Left lung (tissue), 10 donors: ENCODE measurements around the gene PAM. TPM values are rescaled to one million over a fixed set of nuclear protein-coding genes. Genes with fewer than 3 reads are reported as not detected.
A peak's percentile ranks its signal among the peaks of the same experiment; 100 is the strongest.

Experiments used
- ATAC-seq: fragments of 200-7000 bp; cut with Tn5 transposase; one replicate; pipeline ENCODE4 v1.9.1; 2020; ENCODE audit warnings: moderate library complexity
- DNase-seq, 4 donors: peaks; one replicate each; pipeline ENCODE4 v3.0.0-alpha.2; 2013 to 2020
- H3K27ac ChIP-seq, 2 donors: fragments of 200-600 bp; sonication (generic) in 1 of 2; one replicate each; pipeline versions ENCODE4 v1.5.0 to v1.8.0; 2020 to 2021
- H3K27me3 ChIP-seq, 2 donors: fragments of 200-600 bp; sonication (generic) in 1 of 2; one replicate each; pipeline versions ENCODE4 v1.5.0 to v1.8.0; 2020 to 2021
- H3K36me3 ChIP-seq, 2 donors: fragments of 200-600 bp; sonication (generic) in 1 of 2; one replicate each; pipeline versions ENCODE4 v1.5.0 to v1.8.0; 2020 to 2021
- H3K4me1 ChIP-seq, 2 donors: fragments of 200-600 bp; one replicate each; pipeline ENCODE4 v1.8.0; 2021
- H3K4me3 ChIP-seq, 2 donors: fragments of 200-600 bp; sonication (generic) in 1 of 2; one replicate each; pipeline versions ENCODE4 v1.5.0 to v1.8.0; 2020 to 2021; ENCODE audit warnings: mild to moderate bottlenecking in 1 of 2
- H3K9me3 ChIP-seq, 2 donors: fragments of 200-600 bp; sonication (generic) in 1 of 2; one replicate each; pipeline versions ENCODE4 v1.5.0 to v1.8.0; 2020 to 2021
- intact Hi-C, 2 donors: fragments of 100-400 bp; cut with DNase I; formaldehyde crosslinking; loops; one replicate each; pipeline versions ENCODE4 v1.11.2 to v1.14.2; 2022
- polyA plus RNA-seq, 6 donors: library from polyadenylated mRNA; unstranded; fragments of 120-200 nt; gene quantifications; one replicate each; pipeline ENCODE4 v1.2.1, GENCODE V29; 2013; ENCODE audit not compliant: insufficient read length in 6 of 6
- total RNA-seq, 2 donors: library from RNA; stranded (reverse); fragmentation: NEBNext Ultra II Directional; extraction: Animal tissue kit (Norgen Biotek cat#: 25700); gene quantifications; one replicate each; pipeline ENCODE4 v1.2.1, GENCODE V29; 2021
- TF ChIP-seq, protein P1 (sequence below), 2 donors: fragments of 200-600 bp; sonication (generic) in 1 of 2; IDR thresholded peaks; one replicate each; pipeline versions ENCODE4 v1.5.0 to v1.8.0; 2021; ENCODE audit warnings: antibody characterized with exemption in 2 of 2
- donor health status: DM: no; HTN: yes; CAD: no.
- donor health status: DM: no; HTN: no; CAD: no.

The PAM gene
- total and polyA plus RNA-seq, 8 donors: 93.3 to 427 (median 145) TPM

DNA sequence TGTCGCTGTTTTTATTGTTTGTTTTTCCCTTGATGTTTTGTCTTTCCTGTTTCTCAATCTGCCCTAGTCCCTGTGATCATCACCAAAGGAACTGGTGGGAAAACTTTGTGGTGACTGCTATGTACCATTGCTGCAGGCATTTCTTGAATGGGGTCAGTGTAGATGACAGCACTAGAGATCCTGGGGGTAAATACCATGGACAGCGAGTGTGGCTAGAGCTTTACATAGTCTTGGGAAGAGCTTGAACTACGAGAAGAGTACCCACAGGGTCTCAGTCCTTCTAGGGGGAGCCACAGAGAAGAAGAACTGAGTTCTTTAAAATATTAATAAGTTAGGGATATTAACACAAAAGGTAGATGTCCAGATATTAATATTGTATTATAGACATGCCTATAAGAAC lies 138.8 kb downstream of the PAM start:
- no peaks in the 10 kb centered on the region for H3K4me1 ChIP-seq
- intact Hi-C loops: no loop called here
- TF ChIP-seq, protein P1, sequence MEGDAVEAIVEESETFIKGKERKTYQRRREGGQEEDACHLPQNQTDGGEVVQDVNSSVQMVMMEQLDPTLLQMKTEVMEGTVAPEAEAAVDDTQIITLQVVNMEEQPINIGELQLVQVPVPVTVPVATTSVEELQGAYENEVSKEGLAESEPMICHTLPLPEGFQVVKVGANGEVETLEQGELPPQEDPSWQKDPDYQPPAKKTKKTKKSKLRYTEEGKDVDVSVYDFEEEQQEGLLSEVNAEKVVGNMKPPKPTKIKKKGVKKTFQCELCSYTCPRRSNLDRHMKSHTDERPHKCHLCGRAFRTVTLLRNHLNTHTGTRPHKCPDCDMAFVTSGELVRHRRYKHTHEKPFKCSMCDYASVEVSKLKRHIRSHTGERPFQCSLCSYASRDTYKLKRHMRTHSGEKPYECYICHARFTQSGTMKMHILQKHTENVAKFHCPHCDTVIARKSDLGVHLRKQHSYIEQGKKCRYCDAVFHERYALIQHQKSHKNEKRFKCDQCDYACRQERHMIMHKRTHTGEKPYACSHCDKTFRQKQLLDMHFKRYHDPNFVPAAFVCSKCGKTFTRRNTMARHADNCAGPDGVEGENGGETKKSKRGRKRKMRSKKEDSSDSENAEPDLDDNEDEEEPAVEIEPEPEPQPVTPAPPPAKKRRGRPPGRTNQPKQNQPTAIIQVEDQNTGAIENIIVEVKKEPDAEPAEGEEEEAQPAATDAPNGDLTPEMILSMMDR (IDR thresholded peaks at IDR 0.05): no peak
- H3K27ac ChIP-seq: no peak overlapping the region
- no peaks in the 10 kb centered on the region for H3K9me3 ChIP-seq
- DNase-seq (no peak), ATAC-seq (no peak)
- no peaks in the 10 kb centered on the region for H3K36me3 ChIP-seq
- H3K4me3 ChIP-seq: no peak overlapping the region
- no peaks in the 10 kb centered on the region for H3K27me3 ChIP-seq

DNA sequence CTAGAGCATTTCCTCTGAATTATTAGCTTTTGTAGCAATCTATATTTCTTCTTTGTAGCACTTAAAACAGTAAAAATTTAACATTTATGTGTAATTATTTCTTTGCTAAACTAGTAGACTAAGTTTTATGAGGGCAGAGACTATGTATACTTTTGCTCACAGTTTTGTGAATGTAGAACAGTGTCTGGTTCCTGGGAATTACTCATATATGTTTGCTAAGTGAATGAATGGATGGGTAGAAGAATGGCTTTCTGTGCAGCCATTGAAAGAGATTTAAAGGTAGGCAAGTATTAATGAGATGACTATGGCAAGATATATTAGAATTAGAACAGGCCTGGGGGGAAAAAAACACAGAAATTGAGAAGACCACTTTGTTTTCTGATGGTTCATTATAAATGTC lies 140.1 kb downstream of the PAM start:
- no peak overlapping the region for H3K4me3 ChIP-seq
- no peaks in the 10 kb centered on the region for H3K9me3 ChIP-seq
- intact Hi-C loops: no loop called here
- TF ChIP-seq, protein P1 (IDR thresholded peaks at IDR 0.05): no peak
- ATAC-seq: no peak
- no peaks in the 10 kb centered on the region for H3K36me3 ChIP-seq
- no peak for DNase-seq
- no peaks in the 10 kb centered on the region for H3K4me1 ChIP-seq
- H3K27me3 ChIP-seq: no peaks in the 10 kb centered on the region
- no peak overlapping the region for H3K27ac ChIP-seq

DNA sequence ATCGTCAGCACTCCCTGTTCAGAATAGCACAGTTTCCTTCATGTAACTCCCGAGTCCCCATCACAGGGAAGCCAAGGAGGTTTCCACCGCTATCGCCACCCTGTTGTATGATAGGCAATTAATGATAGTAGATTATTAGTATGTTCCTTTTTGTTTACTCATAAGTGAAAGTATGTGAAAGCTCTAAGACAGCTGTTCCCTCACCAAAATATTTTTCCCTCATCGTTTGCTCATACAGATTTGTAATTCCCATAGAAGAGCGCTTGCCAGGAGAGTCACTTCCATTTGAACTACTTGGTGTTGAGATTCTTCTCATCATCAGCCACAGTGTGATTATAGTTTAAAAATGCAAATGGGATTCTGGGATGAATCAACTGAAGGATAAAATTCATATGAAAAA lies 140.9 kb downstream of the PAM start:
- DNase-seq (no peak), ATAC-seq (no peak)
- intact Hi-C loops: no loop called here
- H3K27ac ChIP-seq: no peak overlapping the region
- TF ChIP-seq, protein P1 (IDR thresholded peaks at IDR 0.05): no peak
- no peaks in the 10 kb centered on the region for H3K36me3 ChIP-seq
- no peak overlapping the region for H3K4me3 ChIP-seq
- no peaks in the 10 kb centered on the region for H3K4me1 ChIP-seq
- H3K9me3 ChIP-seq: no peaks in the 10 kb centered on the region
- no peaks in the 10 kb centered on the region for H3K27me3 ChIP-seq

DNA sequence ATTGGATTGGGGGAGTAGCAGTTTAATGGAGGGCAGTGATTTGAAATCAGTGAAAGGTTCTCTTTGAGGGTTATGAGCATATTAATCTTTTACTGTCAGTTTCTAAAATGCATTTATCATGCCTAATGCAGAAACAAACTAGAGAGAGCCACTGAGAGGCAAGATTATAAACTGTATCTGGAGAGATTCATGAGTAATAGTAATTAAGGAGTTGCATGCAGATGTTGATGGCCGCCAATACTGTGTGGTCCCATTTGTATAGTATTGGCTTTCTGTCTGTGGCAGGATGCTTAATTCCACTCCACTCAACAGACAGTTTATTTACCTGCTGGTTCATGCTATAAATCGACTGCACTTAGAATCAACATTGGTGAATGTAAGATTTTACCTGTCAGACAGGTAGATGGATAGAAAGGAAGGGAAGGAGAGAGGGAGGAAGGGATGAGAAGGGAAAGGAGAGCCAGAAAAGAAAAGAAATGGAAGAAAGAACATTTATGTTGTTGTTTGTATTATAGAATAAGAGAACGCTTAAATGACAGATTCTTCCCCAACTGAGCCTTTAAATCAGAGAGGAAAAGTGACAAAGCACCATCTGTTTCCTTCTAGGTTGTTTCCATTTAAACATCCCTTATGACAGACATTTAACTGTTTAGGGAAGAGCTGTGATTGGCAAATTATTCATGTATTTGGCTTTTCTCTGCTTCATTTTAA lies 146.5 kb downstream of the PAM start:
- no peak for DNase-seq
- TF ChIP-seq, protein P1 (IDR thresholded peaks at IDR 0.05): no peak
- intact Hi-C loops: no loop called here
- H3K9me3 ChIP-seq: no peaks in the 10 kb centered on the region
- H3K27ac ChIP-seq: no peak overlapping the region
- H3K27me3 ChIP-seq: no peaks in the 10 kb centered on the region
- no peaks in the 10 kb centered on the region for H3K36me3 ChIP-seq
- no peak overlapping the region for H3K4me3 ChIP-seq
- ATAC-seq: no peak
- H3K4me1 ChIP-seq: no peaks in the 10 kb centered on the region

DNA sequence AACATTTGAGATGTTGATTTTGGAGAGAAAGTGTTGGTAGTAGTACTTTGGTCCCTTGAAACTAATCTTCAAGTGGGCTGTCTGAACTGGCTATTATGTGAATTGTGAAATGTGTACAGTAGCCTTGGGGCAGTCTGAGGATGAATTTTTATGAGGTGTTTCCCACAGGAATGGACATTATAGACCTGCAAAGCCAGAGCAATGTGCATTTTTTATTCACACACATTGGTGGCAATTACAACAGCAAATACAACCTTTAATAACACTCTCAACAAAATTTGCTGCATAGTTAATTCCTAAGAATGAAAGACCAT lies 147.0 kb downstream of the PAM start:
- H3K36me3 ChIP-seq: no peaks in the 10 kb centered on the region
- no peaks in the 10 kb centered on the region for H3K27me3 ChIP-seq
- H3K4me1 ChIP-seq: no peaks in the 10 kb centered on the region
- no peak overlapping the region for H3K27ac ChIP-seq
- H3K4me3 ChIP-seq: no peak overlapping the region
- intact Hi-C loops: no loop called here
- ATAC-seq (peak; percentile 71), DNase-seq (no peak)
- H3K9me3 ChIP-seq: peaks cover 0 to 3% of the 10 kb centered on the region in 2 donors
- TF ChIP-seq, protein P1 (IDR thresholded peaks at IDR 0.05): no peak
